Neutrophil (primary cell): ENCODE results near the gene BCAS1.

ENCODE experiments used
- H3K27ac ChIP-seq: fragments of 200-600 bp; sonication (generic); 2 replicates; pipeline ENCODE4 v1.5.1; 2016; ENCODE audit warnings: mild to moderate bottlenecking, moderate library complexity
- H3K27me3 ChIP-seq: fragments of 200-600 bp; sonication (generic); 2 replicates; pipeline ENCODE4 v1.6.0; 2016; ENCODE audit warnings: mild to moderate bottlenecking
- H3K36me3 ChIP-seq: fragments of 200-600 bp; sonication (generic); 2 replicates; pipeline ENCODE4 v1.5.1; 2017
- H3K4me1 ChIP-seq, 2 experiments: fragments of 200-600 bp in 1 of 2; sonication (generic) in 1 of 2; 1 replicate in 1 of 2; 2 replicates in 1 of 2; pipeline versions ENCODE4 v1.5.1 to v1.6.1; 2013 to 2016; ENCODE audit warnings: low read depth in 1 of 2, low read length in 1 of 2, mild to moderate bottlenecking in 1 of 2, moderate library complexity in 1 of 2; ENCODE audit not compliant: control insufficient read depth in 1 of 2, insufficient read depth in 1 of 2
- H3K4me3 ChIP-seq, 2 experiments: fragments of 200-600 bp in 1 of 2; sonication (generic) in 1 of 2; 1 replicate in 1 of 2; 2 replicates in 1 of 2; pipeline ENCODE4 v1.5.1; 2013 to 2016; ENCODE audit warnings: low read depth in 1 of 2, low read length in 1 of 2, mild to moderate bottlenecking in 1 of 2, moderate library complexity in 1 of 2
- H3K9me3 ChIP-seq: fragments of 200-600 bp; sonication (generic); 2 replicates; pipeline ENCODE4 v1.5.1; 2016
- CTCF ChIP-seq: fragments of 200-600 bp; sonication (generic); IDR thresholded peaks from 2 replicates; pipeline ENCODE4 v1.5.1; 2016; ENCODE audit warnings: antibody characterized with exemption

BCAS1 gene

GRCh38 chr20:54103067-54103761 lies 32.8 kb upstream of the BCAS1 start:
- H3K4me1 ChIP-seq = peaks cover 10 to 13% of the 10 kb centered on the region in 2 experiments
- no peak overlapping the region for H3K27ac ChIP-seq
- TF ChIP-seq CTCF = peak; percentile 66

DNA sequence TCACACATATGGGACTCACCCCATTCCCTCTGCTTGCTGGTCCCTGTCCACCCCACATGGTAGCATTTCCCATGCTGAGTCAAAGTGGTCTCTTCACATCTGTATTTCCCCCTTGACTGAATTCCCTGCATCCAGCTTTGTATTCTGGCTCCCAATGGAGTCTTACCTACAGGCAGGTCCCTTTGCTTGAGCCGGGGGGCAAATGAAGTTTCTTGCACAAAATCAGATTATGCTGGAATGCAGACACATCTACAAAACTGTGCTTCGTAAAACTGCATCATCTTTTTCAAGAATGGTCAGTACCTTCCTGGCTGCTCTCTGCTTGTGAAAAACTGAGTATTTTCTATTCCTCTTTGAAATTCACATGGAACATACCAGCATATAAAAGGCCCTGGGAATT lies 32.1 kb upstream of the BCAS1 start:
- Histone ChIP-seq H3K36me3 (no peaks in the 10 kb centered on the region), H3K27me3 (no peaks in the 10 kb centered on the region), H3K27ac (no peak overlapping the region), H3K9me3 (no peaks in the 10 kb centered on the region), H3K4me1 (peaks cover 13 to 18% of the 10 kb centered on the region in 2 experiments), H3K4me3 (no peak overlapping the region)
- no peak for TF ChIP-seq CTCF

More at GRCh38 chr20:54103067-54103761, 32.8 kb upstream of the BCAS1 start:
- Histone ChIP-seq H3K4me3 (no peak overlapping the region), H3K9me3 (no peaks in the 10 kb centered on the region), H3K36me3 (no peaks in the 10 kb centered on the region), H3K27me3 (no peaks in the 10 kb centered on the region)

DNA sequence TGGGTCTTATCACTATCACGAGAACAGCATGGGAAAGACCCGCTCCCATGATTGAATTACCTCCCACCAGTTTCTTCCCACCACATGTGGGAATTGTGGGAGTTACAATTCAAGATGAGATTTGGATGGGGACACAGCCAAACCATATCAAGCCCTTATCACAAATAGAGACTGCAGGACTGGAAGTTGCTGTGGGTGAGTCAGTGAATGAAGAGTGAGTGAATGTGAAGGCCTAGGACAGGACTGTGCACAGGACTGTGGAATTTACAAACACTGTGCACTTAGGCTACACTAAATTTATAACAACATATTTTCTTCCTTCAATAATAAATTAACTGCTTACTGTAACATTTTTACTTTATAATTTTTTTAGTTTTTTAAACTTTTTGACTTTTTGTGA lies 30.2 kb upstream of the BCAS1 start:
- no peak overlapping the region for H3K4me3 ChIP-seq
- TF ChIP-seq CTCF = no peak
- H3K4me1 ChIP-seq = peaks cover 13 to 18% of the 10 kb centered on the region in 2 experiments
- no peaks in the 10 kb centered on the region for H3K27me3 ChIP-seq
- H3K27ac ChIP-seq = no peak overlapping the region
- H3K36me3 ChIP-seq = no peaks in the 10 kb centered on the region
- H3K9me3 ChIP-seq = no peaks in the 10 kb centered on the region

GRCh38 chr20:54099894-54100293 lies 29.5 kb upstream of the BCAS1 start:
- H3K9me3 ChIP-seq = no peaks in the 10 kb centered on the region

DNA sequence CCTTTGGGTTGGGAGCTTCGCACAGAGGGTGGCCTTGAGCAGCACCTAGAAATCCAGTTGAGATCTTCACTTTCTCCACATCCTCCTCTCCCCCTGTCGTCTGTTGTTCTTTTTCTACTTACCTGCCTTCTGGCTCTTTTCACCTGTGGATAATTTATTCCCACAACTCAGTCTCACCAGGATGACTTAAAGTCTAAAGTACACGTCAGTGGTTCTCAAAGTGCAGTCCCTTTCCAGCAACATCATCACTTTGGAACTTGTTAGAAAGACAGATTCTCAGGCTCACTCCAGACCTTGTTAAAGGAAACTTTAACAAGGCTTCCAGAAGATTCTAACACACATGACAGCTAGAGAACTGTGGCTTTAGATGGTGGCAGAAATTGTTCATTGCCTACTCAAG lies 27.7 kb upstream of the BCAS1 start:
- no peaks in the 10 kb centered on the region for H3K36me3 ChIP-seq
- H3K4me1 ChIP-seq = peaks cover 10 to 12% of the 10 kb centered on the region in 2 experiments
- no peaks in the 10 kb centered on the region for H3K9me3 ChIP-seq
- H3K4me3 ChIP-seq = no peak overlapping the region
- H3K27ac ChIP-seq = no peak overlapping the region
- TF ChIP-seq CTCF = no peak
- H3K27me3 ChIP-seq = no peaks in the 10 kb centered on the region

More at GRCh38 chr20:54099894-54100293, 29.5 kb upstream of the BCAS1 start:
- no peaks in the 10 kb centered on the region for H3K36me3 ChIP-seq
- H3K4me1 ChIP-seq = peaks cover 13 to 18% of the 10 kb centered on the region in 2 experiments
- no peak overlapping the region for H3K27ac ChIP-seq
- H3K27me3 ChIP-seq = no peaks in the 10 kb centered on the region
- no peak overlapping the region for H3K4me3 ChIP-seq
- TF ChIP-seq CTCF = no peak
